Activated naive CD4-positive, alpha-beta T cell treated with anti-CD3 and anti-CD28 coated beads, Interleukin-2, amount 50 U/mL, for 24 hours (primary cell): ENCODE measurements around the gene TBC1D20.
"Not testable (repeated sequence)": the region's sequence is repeated elsewhere in the genome, so short reads cannot be mapped to it uniquely, and the experiment has no call there.

ENCODE experiments used
- H3K27ac Mint-ChIP-seq: one replicate; pipeline ENCODE4 v1.8.0; 2021; ENCODE audit warnings: mild to moderate bottlenecking, mixed read lengths
- H3K27me3 Mint-ChIP-seq: one replicate; pipeline ENCODE4 v1.8.0; 2021; ENCODE audit warnings: mixed read lengths
- H3K36me3 Mint-ChIP-seq: one replicate; pipeline ENCODE4 v1.8.0; 2021; ENCODE audit warnings: mixed read lengths
- H3K4me1 Mint-ChIP-seq: one replicate; pipeline ENCODE4 v1.8.0; 2021; ENCODE audit warnings: mixed read lengths
- H3K4me3 Mint-ChIP-seq: one replicate; pipeline ENCODE4 v1.8.0; 2021; ENCODE audit warnings: mild to moderate bottlenecking, mixed read lengths
- H3K9me3 Mint-ChIP-seq: one replicate; pipeline ENCODE4 v1.8.0; 2021; ENCODE audit warnings: mixed read lengths

Gene TBC1D20

DNA sequence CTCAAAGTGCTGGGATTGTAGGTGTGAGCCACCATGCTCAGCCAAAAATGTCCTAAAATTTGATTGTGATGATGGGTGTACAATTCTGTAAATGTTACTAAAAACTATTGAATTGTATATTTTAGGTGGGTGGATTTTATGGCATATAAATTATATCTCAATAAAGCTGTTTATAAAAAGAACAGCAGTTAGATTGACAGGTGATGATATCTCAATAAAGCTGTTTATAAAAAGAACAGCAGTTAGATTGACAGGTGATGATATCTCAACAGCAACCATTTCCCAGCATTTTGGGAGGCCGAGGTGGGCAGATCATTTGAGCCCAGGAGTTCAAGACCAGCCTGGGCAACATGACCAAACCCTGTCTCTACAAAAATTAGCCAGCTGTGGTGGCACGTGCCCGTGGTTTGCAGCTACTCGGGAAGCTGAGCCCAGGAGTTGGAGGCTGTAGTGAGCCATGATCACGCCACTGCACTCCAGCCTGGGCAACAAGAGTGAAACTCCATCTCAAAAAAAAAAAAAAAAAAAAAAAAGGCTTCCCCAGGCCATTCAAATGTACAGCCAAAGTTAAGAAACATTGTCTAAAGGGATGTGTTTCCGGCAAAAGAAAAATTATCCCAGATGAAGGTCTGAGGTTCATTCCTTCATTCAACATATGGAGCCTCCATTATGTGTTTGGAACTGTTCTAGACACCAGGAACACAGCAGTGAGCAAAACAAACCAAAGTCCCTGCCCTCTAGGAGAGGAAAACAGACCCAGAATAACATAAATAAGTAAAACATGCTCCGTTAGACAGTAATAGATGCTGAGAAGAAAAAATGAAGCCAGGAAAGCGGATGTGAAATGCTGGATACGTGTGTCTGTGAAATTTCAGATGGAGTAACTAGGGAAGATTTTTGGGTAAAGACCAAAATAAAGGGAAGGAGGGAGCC lies 55.9 kb downstream of the TBC1D20 start:
- H3K9me3 Mint-ChIP-seq = no peaks in the 10 kb centered on the region
- peaks cover 48% of the 10 kb centered on the region for H3K4me1 Mint-ChIP-seq
- peak overlapping the region; percentile 97 for H3K27ac Mint-ChIP-seq
- peaks cover 13% of the 10 kb centered on the region for H3K36me3 Mint-ChIP-seq
- no peaks in the 10 kb centered on the region for H3K27me3 Mint-ChIP-seq
- H3K4me3 Mint-ChIP-seq = peak overlapping the region; percentile 90

DNA sequence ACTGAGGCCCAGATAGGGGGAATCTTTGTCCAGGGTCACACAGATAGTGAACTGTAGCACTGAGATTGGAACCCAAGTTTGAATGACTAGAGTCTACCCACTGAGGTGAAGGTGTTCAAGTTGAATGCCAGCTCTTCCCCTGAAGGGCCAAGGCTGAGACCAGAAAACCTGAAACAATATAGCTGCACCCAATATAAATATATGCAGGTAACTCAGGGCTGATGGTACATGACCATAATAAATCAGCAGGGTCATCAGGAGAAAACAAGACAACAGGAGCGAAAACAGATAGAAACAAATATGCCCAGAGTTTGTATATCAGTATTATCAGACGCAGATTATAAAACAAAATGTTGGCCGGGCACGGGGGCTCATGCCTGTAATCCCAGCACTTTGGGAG lies 58.2 kb downstream of the TBC1D20 start:
- no peaks in the 10 kb centered on the region for H3K9me3 Mint-ChIP-seq
- no peaks in the 10 kb centered on the region for H3K27me3 Mint-ChIP-seq
- no peak overlapping the region for H3K4me3 Mint-ChIP-seq
- H3K27ac Mint-ChIP-seq = peak overlapping the region; percentile 55
- H3K36me3 Mint-ChIP-seq = peaks cover under 1% of the 10 kb centered on the region
- H3K4me1 Mint-ChIP-seq = peaks cover 38% of the 10 kb centered on the region

GRCh38 chr20:403582-403957 lies 58.8 kb downstream of the TBC1D20 start:
- no peaks in the 10 kb centered on the region for H3K36me3 Mint-ChIP-seq
- no peaks in the 10 kb centered on the region for H3K9me3 Mint-ChIP-seq
- no peaks in the 10 kb centered on the region for H3K27me3 Mint-ChIP-seq
- H3K4me3 Mint-ChIP-seq = no peak overlapping the region
- peaks cover 35% of the 10 kb centered on the region for H3K4me1 Mint-ChIP-seq
- H3K27ac Mint-ChIP-seq = no peak overlapping the region

- no peaks in the 10 kb centered on the region for H3K27me3 Mint-ChIP-seq
- H3K36me3 Mint-ChIP-seq = peaks cover under 1% of the 10 kb centered on the region
- peaks cover 35% of the 10 kb centered on the region for H3K4me1 Mint-ChIP-seq
- no peak overlapping the region for H3K4me3 Mint-ChIP-seq
- no peaks in the 10 kb centered on the region for H3K9me3 Mint-ChIP-seq
- peak overlapping the region; percentile 64 for H3K27ac Mint-ChIP-seq
These were observed 59.3 kb downstream of the TBC1D20 start for GRCh38 chr20:402898-403581.

DNA sequence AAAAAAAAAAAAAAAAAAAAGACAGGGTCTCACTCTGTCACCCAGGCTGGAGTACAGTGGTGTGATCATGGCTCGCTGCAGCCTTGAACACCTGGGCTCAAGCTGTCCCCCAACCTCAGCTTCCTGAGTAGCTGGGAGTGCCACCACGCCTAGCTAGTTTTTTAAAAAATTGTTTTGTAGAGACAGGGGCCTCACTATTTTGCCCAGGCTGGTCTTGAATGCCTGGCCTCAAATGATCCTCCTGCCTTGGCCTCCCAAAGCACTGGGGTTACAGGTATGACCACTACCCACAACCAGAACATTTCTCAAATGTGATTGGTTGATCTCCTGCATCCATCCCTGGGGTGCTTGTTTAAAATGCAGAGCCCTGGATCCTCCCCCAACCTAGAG lies 59.8 kb downstream of the TBC1D20 start:
- no peak overlapping the region for H3K4me3 Mint-ChIP-seq
- no peaks in the 10 kb centered on the region for H3K27me3 Mint-ChIP-seq
- no peak overlapping the region for H3K27ac Mint-ChIP-seq
- H3K36me3 Mint-ChIP-seq = peaks cover 2% of the 10 kb centered on the region
- H3K4me1 Mint-ChIP-seq = peaks cover 34% of the 10 kb centered on the region
- H3K9me3 Mint-ChIP-seq = no peaks in the 10 kb centered on the region

GRCh38 chr20:401682-402495 lies 60.4 kb downstream of the TBC1D20 start:
- Mint-ChIP-seq H3K27me3 (no peaks in the 10 kb centered on the region), H3K9me3 (no peaks in the 10 kb centered on the region), H3K4me1 (peaks cover 28% of the 10 kb centered on the region), H3K36me3 (peaks cover 2% of the 10 kb centered on the region), H3K27ac (peak overlapping the region; percentile 43), H3K4me3 (peak overlapping the region; percentile 13)

- Mint-ChIP-seq H3K36me3 (peaks cover 2% of the 10 kb centered on the region), H3K4me3 (no peak overlapping the region), H3K9me3 (no peaks in the 10 kb centered on the region)
These were observed 61.7 kb downstream of the TBC1D20 start for GRCh38 chr20:400454-401275.

DNA sequence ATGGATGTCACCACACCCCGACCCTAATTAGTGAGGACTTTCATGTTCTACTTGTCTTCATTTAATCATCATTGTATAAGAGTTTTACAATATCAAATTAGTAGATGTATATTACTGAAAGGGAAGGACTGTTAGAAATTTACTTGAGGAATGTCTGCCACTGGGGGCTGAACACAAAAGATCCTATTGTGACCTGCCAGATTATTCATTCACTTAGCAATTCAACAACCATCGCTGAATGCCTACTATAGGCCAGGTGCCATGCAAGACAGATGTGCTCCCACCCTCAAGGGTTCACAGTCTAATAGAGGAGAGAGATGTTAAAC lies 62.2 kb downstream of the TBC1D20 start:
- Mint-ChIP-seq H3K9me3 (no peaks in the 10 kb centered on the region), H3K36me3 (peaks cover 2% of the 10 kb centered on the region), H3K4me3 (no peak overlapping the region), H3K4me1 (peaks cover 25% of the 10 kb centered on the region), H3K27me3 (no peaks in the 10 kb centered on the region), H3K27ac (peak overlapping the region; percentile 41)

More at GRCh38 chr20:400454-401275, 61.7 kb downstream of the TBC1D20 start:
- peak overlapping the region; percentile 73 for H3K27ac Mint-ChIP-seq
- H3K4me1 Mint-ChIP-seq = peaks cover 25% of the 10 kb centered on the region
- H3K27me3 Mint-ChIP-seq = no peaks in the 10 kb centered on the region

- Mint-ChIP-seq H3K4me3 (no peak overlapping the region), H3K27ac (no peak overlapping the region), H3K4me1 (peaks cover 25% of the 10 kb centered on the region), H3K27me3 (no peaks in the 10 kb centered on the region), H3K9me3 (no peaks in the 10 kb centered on the region), H3K36me3 (peaks cover 2% of the 10 kb centered on the region)
These were observed 63.1 kb downstream of the TBC1D20 start for GRCh38 chr20:399182-399707.

DNA sequence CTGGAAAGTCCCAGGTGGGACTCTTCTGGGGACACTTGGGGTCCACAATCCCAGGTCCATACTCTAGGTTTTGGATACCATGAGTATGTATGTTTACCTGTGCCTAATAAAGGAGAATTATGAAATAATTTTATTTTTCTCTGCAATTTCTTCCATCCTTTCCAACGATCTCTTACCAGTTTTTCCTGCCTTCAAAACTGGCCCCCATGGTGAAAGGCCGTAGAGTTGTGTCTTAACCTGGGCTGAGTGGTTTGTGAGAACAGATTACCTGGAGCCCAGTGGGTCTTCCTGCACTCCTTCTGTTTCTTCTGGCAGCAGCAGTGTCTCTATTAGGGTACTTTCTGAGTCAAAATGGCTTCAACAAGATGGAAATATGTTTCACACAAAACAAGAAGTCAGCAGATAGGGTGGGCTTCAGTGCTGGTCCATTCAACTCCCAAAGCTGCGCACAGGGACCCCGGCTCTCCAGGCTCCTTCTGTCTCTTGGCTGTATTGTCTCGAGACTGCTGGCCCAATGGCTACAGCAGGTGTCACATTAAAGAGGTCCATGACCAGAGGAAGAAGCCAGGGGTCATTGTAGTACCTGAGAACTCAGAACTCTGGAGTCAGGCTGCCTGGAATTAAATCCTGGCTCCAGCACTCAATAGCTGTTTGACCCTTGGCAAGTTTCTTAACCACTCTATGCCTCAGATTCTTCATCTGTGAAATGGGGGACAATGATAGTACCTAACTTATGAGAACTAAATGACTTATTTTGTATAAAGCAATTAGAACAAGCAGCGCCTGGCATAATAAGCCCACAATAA lies 64.7 kb downstream of the TBC1D20 start:
- Mint-ChIP-seq H3K9me3 (no peaks in the 10 kb centered on the region), H3K4me1 (peaks cover 19% of the 10 kb centered on the region), H3K4me3 (no peak overlapping the region), H3K27me3 (no peaks in the 10 kb centered on the region), H3K27ac (no peak overlapping the region), H3K36me3 (peaks cover 10% of the 10 kb centered on the region)

DNA sequence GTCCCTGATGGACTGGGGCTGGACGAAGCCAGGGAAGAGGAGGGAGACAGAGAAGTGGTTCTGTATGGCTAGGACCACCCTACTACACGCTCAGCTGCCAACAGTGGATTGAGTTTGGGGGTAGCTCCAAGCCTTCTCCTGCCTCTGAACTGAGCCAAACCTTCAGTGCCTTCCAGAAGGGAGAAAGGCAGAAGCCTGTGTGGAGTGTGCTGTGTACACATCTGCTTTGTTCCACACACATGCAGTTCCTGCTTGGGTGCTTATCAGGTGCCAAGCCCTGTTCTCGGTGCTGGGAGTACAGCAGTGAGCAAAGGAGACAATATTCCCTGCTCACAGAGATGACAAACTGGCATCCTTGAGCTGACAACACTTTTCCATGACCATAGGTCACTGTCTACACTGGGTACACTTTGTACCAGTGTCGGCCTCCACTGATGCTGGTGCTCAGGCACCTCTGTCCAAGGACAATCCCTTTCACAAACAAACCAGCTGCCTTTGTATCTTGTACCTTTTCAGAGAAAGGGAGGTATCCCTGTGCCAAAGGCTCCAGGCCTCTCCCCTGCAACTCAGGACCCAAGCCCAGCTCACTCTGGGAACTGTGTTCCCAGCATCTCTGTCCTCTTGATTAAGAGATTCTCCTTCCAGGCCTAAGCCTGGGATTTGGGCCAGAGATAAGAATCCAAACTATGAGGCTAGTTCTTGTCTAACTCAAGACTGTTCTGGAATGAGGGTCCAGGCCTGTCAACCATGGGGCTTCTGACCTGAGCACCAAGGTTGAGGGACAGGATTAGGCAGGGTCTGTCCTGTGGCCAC lies 65.5 kb downstream of the TBC1D20 start:
- Mint-ChIP-seq H3K4me1 (peaks cover 13% of the 10 kb centered on the region), H3K4me3 (no peak overlapping the region), H3K27me3 (no peaks in the 10 kb centered on the region), H3K36me3 (peaks cover 12% of the 10 kb centered on the region), H3K27ac (no peak overlapping the region), H3K9me3 (no peaks in the 10 kb centered on the region)

DNA sequence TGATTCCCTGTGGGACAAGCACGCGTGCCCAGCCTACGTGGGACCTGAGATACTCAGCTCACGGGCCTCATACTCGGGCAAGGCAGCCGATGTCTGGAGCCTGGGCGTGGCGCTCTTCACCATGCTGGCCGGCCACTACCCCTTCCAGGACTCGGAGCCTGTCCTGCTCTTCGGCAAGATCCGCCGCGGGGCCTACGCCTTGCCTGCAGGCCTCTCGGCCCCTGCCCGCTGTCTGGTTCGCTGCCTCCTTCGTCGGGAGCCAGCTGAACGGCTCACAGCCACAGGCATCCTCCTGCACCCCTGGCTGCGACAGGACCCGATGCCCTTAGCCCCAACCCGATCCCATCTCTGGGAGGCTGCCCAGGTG lies 66.1 kb downstream of the TBC1D20 start:
- H3K27me3 Mint-ChIP-seq = no peaks in the 10 kb centered on the region
- H3K27ac Mint-ChIP-seq = no peak overlapping the region
- H3K9me3 Mint-ChIP-seq = no peaks in the 10 kb centered on the region
- H3K36me3 Mint-ChIP-seq = peaks cover 15% of the 10 kb centered on the region
- peaks cover 10% of the 10 kb centered on the region for H3K4me1 Mint-ChIP-seq
- no peak overlapping the region for H3K4me3 Mint-ChIP-seq

- H3K27ac Mint-ChIP-seq = peak overlapping the region; percentile 24
- H3K27me3 Mint-ChIP-seq, H3K4me1 Mint-ChIP-seq, H3K9me3 Mint-ChIP-seq, H3K4me3 Mint-ChIP-seq: not testable (repeated sequence)
- peaks cover 22% of the 10 kb centered on the region for H3K36me3 Mint-ChIP-seq
These were observed 69.0 kb downstream of the TBC1D20 start for GRCh38 chr20:393296-393695.
